ENCODE measurements around the gene CHRM4. TPM values are rescaled to one million over a fixed set of nuclear protein-coding genes. Genes with fewer than 3 reads are reported as not detected.

Gene CHRM4
- total and polyA plus RNA-seq, 2 of the 13 experiments (the other 11 are each of a cell fraction or from before 2014, with no cell fraction given): 0.13 to 0.21 TPM

GRCh38 chr11:46381819-46382645 is 9.5 kb downstream of the CHRM4 start (continued):
- TF ChIP-seq, protein P1, sequence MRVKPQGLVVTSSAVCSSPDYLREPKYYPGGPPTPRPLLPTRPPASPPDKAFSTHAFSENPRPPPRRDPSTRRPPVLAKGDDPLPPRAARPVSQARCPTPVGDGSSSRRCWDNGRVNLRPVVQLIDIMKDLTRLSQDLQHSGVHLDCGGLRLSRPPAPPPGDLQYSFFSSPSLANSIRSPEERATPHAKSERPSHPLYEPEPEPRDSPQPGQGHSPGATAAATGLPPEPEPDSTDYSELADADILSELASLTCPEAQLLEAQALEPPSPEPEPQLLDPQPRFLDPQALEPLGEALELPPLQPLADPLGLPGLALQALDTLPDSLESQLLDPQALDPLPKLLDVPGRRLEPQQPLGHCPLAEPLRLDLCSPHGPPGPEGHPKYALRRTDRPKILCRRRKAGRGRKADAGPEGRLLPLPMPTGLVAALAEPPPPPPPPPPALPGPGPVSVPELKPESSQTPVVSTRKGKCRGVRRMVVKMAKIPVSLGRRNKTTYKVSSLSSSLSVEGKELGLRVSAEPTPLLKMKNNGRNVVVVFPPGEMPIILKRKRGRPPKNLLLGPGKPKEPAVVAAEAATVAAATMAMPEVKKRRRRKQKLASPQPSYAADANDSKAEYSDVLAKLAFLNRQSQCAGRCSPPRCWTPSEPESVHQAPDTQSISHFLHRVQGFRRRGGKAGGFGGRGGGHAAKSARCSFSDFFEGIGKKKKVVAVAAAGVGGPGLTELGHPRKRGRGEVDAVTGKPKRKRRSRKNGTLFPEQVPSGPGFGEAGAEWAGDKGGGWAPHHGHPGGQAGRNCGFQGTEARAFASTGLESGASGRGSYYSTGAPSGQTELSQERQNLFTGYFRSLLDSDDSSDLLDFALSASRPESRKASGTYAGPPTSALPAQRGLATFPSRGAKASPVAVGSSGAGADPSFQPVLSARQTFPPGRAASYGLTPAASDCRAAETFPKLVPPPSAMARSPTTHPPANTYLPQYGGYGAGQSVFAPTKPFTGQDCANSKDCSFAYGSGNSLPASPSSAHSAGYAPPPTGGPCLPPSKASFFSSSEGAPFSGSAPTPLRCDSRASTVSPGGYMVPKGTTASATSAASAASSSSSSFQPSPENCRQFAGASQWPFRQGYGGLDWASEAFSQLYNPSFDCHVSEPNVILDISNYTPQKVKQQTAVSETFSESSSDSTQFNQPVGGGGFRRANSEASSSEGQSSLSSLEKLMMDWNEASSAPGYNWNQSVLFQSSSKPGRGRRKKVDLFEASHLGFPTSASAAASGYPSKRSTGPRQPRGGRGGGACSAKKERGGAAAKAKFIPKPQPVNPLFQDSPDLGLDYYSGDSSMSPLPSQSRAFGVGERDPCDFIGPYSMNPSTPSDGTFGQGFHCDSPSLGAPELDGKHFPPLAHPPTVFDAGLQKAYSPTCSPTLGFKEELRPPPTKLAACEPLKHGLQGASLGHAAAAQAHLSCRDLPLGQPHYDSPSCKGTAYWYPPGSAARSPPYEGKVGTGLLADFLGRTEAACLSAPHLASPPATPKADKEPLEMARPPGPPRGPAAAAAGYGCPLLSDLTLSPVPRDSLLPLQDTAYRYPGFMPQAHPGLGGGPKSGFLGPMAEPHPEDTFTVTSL (CRISPR knock-in tag; IDR thresholded peaks at IDR 0.05; ENCODE audit: borderline replicate concordance): no peak
- no peak for TF ChIP-seq ASH2L (IDR thresholded peaks at IDR 0.05; ENCODE audit: insufficient read length, low read depth, low read length)
- TF ChIP-seq ZNF512B (CRISPR knock-in tag; IDR thresholded peaks at IDR 0.05; ENCODE audit: borderline replicate concordance): no peak
- no peak for TF ChIP-seq KLF16 (CRISPR knock-in tag; IDR thresholded peaks at IDR 0.05)
- no peak; the same call in 1 of the 2 replicates for TF ChIP-seq ZNF747 (CRISPR knock-in tag; IDR thresholded peaks at IDR 0.05; ENCODE audit: borderline replicate concordance)
- no peak for TF ChIP-seq ZNF124 (CRISPR knock-in tag; IDR thresholded peaks at IDR 0.05)
- TF ChIP-seq ZBTB21 (CRISPR knock-in tag; IDR thresholded peaks at IDR 0.05): no peak
- peak; percentile 42 for TF ChIP-seq PTBP1 (IDR thresholded peaks at IDR 0.05; ENCODE audit: low read depth, low read length, poor library complexity, severe bottlenecking)
- no peak for TF ChIP-seq ZNF784 (CRISPR knock-in tag; IDR thresholded peaks at IDR 0.05; ENCODE audit: borderline replicate concordance)
- no peak for TF ChIP-seq ZNF282 (IDR thresholded peaks at IDR 0.05; ENCODE audit: partially characterized antibody)
- TF ChIP-seq BCL6 (CRISPR knock-in tag; IDR thresholded peaks at IDR 0.05): no peak
- TF ChIP-seq ETS1 (CRISPR knock-in tag; IDR thresholded peaks at IDR 0.05): no peak
- peak; percentile 29; the same call in 1 of the 2 replicates for TF ChIP-seq ZNF790 (CRISPR knock-in tag; IDR thresholded peaks at IDR 0.05; ENCODE audit: borderline replicate concordance)
- no peak for TF ChIP-seq ZNF879 (CRISPR knock-in tag; IDR thresholded peaks at IDR 0.05)
- TF ChIP-seq HINFP (CRISPR knock-in tag; IDR thresholded peaks at IDR 0.05; ENCODE audit: low read depth): no peak
